Activated CD8-positive, alpha-beta memory T cell treated with anti-CD3 and anti-CD28 coated beads for 1 hour (primary cell): ENCODE data around the gene ACER1.
"Not testable (repeated sequence)": the region's sequence is repeated elsewhere in the genome, so short reads cannot be mapped to it uniquely, and the experiment has no call there.

Experiments
- DNase-seq, 2 donors: peaks; one replicate each; pipeline ENCODE4 v3.0.0-alpha.2; 2020; ENCODE audit warnings: low read depth in 1 of 2; ENCODE audit errors: extremely low read depth in 1 of 2

Gene ACER1

GRCh38 chr19:6297202-6297601, 36.2 kb downstream of the ACER1 start:
- DNase-seq = no peak

- DNase-seq = no peak
These were observed 41.4 kb downstream of the ACER1 start for GRCh38 chr19:6292006-6292405.

DNA sequence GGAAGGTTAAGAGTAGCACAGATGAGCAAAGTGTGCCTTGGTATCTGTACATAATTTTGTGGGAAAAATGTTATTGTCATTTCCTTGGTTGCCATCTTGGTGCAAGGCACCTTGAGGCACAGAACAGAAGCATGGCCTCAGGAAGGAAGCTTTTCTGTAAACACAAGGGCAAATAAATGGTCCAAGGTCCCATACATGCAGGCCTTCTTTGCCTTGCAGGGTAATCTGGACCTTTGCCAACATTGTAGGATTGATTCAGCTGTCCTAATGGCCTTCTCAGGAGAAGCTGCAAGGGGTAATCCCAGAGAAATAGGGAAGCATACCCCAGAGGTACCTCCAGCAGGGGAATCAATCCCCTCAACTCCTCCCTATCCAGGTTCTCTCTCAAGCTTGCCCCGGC, 44.7 kb downstream of the ACER1 start:
- no peak for DNase-seq

DNA sequence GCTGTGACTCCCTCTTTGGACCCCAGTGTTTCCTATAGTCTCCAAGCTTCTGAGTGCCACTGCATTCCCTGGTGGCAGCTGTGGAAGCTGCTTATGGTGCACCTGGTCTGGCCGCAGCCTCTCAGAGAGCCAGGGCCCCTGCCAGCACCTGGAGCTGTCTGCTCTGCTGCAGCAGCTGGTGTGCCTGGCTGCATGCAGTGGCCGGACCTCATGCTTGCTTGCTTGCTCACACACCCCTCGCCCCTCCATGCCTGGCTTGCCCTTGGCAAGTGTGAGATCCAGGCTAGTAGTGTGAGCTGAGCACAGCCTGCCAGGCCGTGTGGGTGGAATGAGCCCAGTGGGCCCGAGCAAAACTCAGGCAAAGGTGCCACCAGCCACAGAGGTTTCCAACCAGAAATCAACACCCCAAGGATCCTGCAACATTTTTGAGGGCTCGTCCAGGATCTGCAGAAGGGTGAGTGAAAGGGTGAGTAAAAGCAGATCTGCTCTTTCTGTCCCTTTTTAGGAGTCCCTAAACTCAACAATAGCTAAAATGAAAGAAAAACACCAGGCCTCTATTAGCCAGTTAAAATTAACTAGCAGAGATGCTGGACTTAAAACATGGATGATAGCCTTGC, 46.0 kb downstream of the ACER1 start:
- DNase-seq = no peak

DNA sequence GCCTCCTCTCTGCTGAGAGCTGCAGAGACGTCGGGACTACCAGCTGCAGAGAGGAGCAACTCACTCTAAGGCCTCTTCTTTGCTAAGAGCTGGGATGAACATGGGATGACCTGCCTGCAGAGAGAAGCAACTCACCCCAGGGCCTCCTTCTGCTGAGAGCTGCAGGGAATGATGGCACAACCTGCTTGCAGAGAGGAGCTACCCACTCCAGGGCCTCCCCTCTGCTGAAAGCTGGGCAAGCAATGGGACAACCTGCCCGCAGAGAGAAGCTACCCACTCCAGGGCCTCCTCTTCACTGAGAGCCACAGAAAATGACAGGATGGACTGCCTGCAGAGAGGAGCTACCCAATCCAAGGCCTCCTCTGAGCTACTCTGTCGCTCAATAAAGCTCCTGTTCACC, 46.7 kb downstream of the ACER1 start:
- no peak for DNase-seq

DNA sequence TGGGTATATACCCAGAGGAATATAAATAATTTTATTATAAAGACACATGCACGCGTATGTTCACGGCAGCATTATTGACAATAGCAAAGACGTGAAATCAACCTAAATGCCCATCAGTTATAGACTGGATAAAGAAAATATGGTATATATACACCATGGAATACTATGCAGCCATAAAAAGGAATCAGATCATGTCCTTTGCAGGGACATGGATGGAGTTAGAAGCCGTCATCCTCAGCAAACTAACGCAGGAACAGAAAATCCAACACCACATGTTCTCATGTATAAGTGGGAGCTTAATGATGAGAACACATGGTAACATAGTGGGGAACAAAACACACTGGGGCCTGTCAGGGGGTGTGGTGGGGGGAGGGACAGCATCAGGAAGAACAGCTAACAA, 51.0 kb downstream of the ACER1 start:
- DNase-seq = not testable (repeated sequence)

- peak; percentile 87 to 91 for DNase-seq
These were observed 53.4 kb downstream of the ACER1 start, which contains the start of gene MLLT1 for GRCh38 chr19:6279931-6280591. MLLT1 (minus strand) TSS chr19:6279975; CDS start chr19:6279784, 191 bp downstream.

DNA sequence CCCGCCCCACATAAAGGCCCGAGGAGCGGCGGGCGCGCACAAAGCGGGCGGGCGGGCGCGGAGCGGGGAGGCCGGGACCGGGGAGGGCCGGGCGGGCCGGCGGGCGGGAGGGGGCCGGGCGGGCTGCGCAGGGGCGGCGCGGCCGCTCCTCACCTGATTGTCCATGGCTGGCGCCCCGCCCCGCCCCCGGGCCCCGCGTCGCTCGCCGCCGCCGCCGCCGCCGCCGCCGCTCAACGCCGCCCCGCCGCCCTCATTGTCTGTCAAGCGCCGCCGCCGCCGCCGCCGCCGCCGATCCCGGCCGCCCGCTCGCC, 53.8 kb downstream of the ACER1 start:
- no peak for DNase-seq

GRCh38 chr19:6278740-6279619, 54.4 kb downstream of the ACER1 start:
- DNase-seq = no peak

DNA sequence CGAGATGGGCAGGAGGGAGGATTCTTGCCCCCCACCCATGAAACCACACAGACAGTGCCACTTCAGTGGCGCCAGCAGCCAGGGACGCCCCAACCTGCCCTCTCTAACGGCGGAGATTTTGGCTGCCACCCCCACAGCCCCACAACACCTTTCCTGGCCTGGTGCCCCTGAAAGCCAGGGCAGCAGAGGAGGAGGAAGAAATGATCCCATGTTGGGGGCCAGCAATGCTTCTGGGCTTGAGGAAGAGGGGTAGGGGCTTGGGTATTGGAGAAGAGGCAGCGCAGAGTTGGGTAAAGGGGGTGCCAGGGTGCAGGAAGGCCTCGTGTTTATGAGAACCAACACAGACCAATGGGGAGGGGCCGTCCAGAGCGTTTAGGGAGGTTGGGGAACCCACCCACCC, 55.4 kb downstream of the ACER1 start:
- no peak for DNase-seq

GRCh38 chr19:6276447-6276846, 57.0 kb downstream of the ACER1 start:
- DNase-seq = no peak

DNA sequence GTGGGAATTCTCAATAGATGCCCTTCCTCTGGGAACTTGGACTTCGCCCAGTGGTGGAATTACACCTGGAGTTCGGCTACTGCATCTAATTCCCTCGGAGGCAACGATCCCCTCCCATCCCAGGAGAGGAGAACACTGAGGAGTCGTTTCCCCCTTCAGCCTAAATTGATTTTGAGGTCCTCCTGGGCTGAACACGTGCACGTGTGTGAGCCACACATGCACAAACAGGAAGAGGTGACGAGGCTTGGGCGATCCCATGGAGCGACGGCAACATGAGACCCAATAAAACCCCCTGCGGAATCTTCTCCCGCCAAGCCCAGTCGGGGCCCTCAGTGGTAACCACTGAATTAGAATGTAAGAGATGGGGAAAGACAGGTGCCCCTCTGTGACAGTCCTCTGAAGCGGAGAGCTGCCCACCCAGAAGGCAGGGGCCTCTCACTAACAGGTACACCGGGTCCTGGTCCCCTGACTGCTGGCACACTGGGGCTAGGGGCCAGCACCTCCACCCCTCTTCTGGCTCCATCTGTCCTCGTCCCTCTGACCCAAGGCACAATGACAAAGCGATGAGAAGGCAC, 58.2 kb downstream of the ACER1 start:
- DNase-seq = no peak

DNA sequence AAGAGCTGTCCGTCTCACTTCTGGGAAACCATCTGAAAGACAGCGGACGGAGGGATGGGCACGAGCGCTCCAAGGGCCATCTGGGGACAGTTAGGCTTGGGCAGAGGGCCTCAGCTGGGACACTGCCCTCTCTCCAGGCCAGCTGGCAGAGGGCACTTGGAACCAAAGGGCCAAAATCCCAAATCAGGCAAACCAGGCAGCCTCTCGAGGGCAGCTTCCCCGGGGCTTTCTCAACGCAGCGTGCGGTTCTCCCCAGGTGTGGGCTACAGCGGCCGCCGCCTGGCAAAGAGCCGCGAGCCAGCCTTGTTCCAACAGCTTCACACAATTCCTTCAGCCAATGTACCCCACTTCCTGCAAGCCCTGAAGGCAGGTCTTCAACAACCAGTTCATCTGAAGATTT, 58.7 kb downstream of the ACER1 start:
- no peak for DNase-seq

- no peak for DNase-seq
These were observed 59.5 kb downstream of the ACER1 start for GRCh38 chr19:6273701-6274601.

DNA sequence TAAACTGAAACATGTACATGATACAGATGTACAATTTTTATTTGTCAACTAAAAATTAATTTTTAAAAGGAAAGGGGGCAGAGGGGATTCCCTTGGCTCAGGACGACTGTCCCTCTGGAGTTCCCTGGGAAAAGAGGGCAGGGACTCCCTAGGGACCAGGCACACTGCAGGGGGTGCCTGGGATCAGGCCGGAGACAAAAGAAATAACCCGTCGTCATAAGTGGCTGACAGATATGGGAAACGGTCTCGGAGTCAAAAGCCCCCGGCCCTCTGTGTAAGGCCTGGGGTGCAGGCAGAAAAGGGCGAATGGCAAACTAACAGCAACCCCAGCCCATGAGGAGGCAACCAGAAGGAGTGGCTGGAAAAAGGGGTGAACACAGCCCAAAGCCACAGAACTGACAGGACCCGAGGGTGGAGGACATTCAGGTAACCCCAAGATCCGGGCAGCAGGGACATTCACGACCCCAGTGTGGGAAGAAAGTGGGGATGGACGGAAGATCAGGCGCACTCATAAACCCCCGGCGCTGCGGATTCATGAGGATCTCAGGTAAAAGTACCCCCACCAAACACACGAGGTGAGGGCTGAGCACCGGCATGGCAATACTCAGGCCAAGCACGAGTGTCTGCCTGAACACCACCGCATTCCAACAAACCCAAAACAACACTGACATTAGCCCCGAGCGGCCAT, 60.4 kb downstream of the ACER1 start:
- DNase-seq = no peak

DNA sequence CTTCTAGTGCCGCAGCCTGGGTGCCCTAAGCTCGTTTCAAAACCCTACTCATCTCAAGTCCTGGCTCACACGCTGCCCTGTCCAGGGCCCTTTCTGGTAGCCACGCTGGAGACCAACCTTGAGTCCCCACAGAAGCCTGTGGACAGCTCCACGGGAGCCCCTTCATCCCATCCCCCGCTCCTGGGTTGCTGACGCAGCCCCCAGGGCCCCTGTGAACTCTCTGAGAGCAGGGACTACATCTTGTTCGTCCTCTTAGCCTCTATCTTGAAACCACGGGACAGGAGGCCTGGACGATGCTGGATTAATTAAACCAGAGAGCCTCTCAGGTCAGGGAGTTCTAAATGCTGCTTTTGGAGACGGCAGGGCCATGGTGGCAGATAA, 61.0 kb downstream of the ACER1 start:
- DNase-seq = no peak

DNA sequence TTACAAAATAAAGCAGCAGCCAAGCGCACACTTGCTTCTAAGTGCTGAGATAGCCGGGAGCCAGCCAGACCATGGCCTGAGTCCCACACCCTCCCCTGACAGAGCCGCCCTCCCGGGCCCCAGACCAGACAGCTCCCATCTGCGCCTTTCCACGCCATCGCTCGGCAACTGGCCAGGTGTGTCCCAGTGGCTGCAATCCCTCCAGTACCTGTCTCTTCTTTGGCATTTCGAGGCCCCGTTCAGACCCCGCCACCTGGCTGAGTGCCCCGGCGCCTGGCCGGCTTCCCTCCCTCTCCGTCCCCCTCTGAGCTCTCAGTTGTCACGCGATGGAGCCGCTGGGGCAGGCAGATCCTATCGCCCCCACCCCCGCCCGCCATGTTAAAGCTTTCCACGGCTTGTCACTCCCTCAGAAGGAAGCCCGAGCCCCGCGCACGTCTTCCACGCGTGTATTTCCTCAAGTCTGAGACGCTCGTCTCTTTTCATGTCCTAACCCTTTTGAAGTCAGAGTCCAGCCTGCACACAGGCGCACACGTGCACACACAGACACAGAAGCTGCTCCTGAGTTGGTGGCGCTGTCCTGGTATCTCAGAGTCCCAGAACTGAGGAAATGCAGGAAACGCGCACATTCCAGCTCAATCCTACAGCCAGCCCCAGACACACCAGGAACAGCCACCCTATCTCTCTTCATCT, 61.5 kb downstream of the ACER1 start:
- DNase-seq = no peak

DNA sequence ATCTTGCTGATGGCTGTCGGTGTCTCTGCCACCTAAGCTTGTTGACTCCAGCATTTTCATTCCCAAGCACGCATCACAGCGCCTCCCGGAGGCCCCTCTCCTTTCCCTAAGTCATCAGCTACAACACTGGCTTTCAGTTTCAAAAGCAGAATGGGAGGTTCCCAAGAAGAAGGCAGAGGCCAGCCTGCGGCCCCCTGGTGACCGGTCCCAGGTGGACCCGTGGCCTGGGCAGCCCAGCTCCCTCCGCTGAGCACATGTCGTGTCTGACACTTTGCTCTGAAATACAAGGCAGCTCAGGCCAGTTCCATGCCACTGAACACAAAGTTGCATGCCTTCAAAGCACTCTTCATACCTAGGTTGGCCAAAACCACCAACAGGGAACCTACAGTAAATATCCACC, 62.2 kb downstream of the ACER1 start:
- no peak for DNase-seq

DNA sequence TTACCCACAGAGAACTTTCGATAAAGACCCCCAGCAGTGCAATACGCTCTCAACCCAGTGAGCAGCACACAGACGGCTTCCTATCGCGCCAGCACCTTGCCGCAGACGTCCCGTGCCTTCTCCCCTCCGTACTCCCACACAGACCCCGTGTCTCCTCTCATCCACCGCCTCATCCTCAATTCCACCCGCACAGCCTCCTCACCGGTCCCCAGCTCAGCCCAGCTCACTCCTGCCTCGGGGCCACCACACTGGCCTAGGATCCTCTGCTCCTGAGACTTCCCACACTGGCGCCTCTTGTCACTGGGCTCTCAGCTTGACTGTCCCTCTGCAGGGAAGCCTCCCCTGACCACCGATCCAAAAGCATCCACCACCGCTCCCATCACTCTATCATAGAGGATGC, 62.6 kb downstream of the ACER1 start:
- no peak for DNase-seq
